Amniotic stem cell (primary cell): ENCODE results near the gene ERAP2.

Source experiments
- DNase-seq: peaks from one replicate; lab custom pipeline; 2025; lab: John Stamatoyannopoulos, UW

ERAP2 gene

DNA sequence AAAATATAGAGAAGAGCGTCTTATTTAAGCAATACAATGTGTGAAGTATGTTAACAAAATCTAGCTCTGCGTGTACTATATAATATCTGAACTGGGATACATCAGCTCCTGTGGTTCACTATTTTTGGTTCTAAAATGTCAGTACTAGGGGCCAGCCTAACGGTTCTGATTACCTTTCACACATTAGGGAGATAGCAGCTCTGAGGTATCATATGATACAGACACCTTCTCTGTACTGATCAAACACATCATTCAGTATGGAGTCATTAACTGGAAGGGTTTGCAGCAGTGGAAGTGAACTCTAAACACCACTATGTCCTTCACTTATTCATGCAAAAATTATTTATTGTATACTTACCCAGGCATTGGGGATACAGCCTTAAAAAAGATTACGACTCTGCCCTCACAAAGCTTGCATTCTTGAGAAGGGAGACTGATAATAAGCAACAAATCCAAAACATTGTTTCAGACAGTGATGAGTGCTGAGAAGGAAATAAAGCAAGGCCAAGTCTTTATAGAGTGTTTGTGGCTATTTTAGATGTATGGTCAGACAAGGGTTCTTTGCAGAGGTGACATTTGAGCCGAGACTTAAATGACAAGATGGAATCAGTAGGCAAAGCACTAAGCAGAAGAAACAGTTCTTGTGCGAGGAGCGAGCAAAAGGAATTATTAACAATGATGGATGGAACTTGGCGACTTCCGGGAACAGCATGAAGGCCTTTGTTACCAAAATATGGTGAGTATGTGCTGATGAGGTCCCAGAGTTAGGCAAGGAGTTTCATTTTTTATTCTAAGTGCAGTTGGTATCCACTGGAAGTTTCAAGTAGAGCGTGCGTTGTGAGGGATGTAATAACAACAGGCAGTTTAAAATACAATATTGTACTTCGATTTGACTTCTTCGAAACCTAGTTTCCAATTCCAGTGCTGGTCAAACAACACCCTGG is 57.7 kb downstream of the ERAP2 start:
- no peak for DNase-seq

DNA sequence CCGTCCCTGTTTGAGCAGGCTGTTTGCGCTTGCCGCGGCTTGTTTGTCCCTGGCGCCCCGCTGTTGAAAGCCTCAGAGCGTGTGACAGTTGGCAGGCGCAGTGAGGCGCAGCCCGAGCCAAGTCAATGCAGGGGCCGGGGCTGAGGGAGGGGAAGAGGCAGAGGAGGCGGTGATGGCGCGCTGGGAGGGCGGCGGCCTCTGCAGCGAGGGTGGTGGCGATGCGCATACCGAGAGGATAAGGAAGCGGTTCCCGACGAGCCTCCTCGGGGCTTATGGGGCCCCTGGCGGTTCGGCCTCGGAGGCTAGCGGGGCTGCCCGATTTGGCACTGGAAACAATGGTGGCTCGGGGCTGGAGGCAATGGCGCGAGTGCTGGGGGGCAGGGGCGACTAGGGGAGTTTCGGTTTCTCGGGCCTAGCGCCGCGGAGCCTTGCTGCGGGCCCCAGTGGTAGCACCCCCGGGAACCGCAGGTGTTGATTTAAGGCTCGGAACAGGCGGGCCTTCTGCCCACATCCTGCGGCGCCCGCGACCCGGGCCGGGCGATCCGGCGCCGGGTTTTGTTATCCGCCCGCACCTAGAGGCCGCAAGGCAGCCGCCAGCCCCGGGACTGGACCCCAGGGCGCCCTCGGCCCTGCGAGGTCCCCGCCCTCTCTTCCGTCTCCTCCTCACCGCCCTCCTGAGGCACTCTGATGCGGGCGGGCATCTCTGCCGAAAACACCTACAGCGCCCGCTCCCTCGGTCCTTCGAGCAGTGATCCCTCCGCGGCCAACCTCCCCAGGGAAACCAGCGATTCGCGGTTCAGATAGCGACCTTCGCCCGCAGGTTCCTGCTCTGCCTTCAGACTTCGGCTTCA is 58.6 kb downstream of the ERAP2 start:
- DNase-seq: peak; percentile 80

DNA sequence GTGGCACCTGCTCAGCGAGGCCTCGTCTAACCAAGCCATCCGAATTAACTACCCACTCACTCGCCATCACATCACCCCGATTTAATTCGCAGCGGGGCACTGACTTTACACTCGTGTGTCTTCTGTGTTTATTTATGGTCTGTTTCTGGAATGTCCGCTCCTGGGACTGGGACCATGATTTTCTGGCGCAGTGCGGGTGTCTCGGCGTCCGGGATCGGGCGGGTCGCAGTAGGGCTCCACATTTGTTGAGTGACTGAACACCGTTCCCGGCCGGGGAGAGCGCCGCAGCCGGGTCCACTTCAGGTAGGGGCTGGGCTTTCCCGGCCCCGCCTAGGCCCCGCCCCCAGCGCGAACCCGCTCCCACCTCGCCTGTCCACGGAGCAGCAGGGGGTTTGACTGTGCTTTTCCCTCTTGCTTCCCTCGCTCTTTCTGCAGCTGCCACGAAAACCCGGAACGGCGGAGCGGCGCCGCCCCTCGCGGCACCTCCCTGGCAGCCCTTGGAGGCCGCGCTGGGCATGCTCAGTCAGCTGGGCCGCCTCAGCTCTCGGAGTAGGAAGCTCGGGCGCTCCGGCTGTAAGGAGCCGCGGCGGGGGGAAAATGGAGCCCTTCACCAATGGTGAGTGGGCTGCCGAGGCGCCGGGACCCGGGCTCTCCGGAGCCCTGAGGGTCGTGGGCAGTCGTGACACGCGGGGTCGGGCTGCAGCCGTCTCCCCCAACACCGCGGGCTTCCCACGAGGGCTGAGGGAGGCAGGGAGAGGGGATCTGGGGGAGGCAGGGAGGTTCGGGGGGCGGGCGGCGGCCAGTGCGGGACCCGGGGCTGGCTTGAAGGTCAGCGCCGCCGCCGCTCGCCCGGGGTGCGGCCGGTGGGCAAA is 59.5 kb downstream of the ERAP2 start, which contains the start of gene LNPEP:
Gene LNPEP (plus strand): TSS at position 522 of the 872 bp plus-strand sequence. CDS start 76 bp downstream, at position 598.
- DNase-seq: peak; percentile 88

DNA sequence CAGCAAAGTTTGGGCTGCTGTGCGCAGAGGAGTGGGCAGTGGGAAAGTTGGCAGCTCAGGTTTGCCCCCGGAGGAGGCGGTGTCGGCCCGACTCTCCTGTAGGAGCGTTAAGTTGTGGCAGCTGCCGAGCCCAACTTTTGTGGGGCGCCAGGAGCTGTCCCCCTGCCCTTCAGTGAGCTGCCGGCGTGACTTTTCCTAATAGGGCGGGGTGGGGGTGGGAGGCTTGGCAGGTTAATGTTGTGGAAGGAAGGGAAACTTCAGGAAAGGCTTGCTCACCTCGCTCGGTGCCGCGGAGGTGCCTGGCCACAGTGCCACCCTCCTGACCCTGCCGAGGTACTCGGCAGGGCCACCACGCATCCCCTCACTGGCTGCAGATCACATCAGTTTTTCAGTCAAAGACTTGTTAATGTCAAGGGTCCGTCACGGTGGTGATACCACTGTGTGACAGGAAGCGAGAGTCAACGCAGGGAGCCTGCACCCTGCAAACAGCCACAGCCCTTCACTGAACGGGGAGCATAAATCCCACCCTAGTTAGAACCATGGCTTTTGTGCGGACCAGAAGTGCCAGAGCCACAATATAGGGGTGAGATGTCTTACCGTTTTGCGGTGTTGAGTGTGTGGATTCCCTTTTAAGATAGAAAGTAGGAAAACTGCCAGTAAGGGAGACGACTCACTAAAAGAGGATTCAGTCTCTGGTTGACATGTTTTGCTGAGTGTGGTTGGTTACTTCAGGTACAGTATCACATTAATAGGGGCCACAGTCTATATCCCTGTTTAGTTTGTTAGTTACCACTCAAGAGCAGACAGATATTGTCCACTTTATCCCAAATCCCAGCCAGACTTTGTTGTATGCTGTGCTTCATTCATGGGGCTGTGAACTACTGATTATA is 60.4 kb downstream of the ERAP2 start:
- no peak for DNase-seq

DNA sequence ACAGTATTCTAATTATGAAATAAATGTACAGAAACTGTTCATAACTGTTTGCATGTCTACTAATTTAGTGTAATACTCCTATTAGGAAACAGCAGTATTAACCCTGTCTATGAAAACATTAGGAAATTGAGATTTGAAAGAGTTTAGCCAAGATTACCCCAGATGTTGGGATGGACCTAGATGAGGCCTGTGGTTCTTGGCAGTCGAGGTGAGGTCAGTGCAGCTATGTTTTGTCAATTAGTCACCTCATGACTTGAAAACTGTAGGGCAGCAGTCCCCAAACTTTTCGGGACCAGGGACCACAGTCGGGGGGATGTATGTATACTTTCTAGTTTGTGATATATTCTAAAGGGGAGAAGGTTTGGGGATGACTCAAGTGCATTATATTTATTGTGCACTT is 64.3 kb downstream of the ERAP2 start:
- no peak for DNase-seq

DNA sequence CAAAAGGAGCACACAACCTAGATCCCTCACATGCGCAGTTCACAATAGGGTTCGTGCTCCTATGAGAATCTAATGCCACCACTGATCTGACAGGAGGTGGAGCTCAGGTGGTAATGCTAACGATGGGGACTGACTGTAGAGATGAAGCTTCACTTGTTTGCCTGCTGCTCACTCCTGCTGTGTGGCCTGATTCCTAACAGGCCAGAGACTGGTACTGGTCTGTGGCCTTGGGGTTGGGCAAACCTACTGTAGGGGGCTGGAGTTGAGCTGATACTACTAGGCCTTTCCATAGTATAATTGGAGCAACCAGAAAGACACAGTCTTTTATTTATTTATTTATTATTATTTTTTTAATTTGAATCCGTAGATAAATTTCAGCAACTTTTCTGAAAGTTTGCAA is 64.8 kb downstream of the ERAP2 start:
- no peak for DNase-seq

DNA sequence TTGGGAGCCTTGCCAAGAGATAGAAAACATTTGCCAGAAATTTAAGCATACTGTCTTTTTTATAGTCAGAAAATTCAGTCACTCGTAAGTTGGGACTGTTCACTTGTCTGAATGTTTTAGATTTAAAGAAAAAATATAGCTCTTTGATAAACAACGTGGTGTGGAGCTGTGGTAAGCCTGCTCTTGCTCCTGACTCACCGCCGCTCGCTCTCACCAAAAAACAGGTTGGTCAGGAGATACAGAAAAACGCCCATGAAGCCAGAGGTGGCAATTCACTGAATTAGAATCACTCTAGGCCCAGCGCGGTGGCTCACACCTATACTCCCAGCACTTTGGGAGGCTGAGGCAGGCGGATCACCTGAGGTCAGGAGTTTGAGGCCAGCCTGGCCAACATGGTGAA is 65.8 kb downstream of the ERAP2 start:
- DNase-seq: no peak

DNA sequence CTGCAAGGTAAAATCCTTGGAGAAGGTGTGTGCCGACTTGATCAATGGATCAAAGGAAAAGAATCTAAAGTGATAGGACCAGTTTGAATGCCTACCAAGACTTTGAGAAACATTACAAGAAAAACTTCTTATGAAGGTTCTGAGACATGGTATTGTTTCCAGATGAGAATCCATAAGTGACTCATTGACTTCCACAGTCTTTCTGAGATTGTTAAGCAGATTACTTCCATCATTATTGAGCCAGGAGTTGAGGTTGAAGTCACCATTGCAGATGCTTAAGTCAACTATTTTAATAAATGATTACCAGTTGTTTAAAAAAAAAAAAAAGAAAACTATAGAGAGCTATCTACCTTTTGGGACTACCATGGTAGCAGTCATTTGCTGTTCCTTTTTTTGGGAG is 66.6 kb downstream of the ERAP2 start:
- DNase-seq: no peak

DNA sequence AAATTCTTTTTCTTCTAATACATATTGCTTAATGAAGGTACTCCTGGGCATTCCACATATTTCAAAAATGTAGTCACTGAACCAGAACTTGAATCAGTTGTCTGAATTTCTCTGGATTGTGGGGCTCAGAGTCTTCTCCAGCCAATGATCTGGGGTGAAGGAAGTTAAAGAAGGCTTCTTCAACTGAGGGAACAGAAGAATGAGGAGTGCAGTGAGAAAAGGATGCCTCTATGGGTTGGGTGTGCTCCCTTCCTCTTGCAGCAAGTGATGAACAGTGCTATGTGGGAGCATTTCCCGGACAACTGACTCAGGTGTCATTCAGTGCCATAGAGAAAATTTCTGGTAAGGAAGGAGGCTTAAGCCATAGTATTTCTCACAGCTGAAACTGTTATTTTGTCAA is 67.5 kb downstream of the ERAP2 start:
- no peak for DNase-seq

DNA sequence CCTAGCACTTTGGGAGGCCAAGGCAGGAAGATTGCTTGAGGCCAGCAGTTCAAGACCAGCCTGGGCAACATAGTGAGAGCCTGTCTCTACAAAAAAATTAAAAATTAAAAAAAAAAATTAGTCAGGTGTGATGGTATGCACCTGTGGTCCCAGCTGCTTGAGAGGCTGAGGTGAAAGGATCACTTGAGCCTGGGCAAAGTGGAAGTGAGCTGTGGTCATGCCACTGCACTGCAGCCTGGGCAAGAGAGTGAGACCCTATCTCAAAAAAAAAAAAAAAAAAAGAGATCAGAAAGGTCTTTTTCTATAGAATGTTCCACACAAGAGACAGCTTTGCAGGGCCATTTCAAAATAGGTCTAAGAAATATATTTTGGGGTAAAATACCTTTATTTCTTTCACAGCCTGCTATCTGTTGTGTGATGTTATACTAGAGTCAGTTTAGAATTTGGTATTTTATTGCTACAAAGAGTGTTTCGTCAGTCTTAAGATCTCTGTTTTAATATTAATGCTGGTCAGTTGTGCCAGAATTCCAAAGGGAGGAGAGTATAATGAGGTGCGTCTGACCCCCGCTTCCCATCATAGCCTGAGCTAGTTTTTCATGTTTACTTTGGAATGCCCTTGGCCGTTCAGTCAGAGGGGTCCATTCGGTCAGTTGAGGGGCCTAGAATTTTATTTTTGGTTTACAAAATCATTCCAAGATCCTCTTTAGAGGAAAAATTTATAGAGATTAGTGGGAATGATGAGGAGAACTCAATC is 69.0 kb downstream of the ERAP2 start:
- DNase-seq: no peak

DNA sequence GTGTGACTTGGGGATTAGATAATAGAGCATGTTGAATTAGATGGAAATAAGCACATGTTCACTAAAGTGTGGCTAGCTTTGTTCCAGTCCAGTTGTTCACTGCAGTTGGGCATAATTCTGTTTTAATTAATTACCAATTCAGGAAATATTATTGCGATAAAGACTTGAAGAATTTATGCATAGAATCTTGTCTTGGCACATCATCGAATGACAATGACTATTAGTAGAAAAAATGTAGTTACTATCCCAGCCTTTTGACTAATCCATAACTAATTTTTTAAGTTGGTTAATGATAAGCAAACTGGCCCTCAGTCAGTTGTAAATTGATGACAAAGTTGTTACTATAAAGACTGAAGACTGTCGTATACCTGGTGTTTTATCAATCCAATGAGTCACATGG is 70.1 kb downstream of the ERAP2 start:
- no peak for DNase-seq

DNA sequence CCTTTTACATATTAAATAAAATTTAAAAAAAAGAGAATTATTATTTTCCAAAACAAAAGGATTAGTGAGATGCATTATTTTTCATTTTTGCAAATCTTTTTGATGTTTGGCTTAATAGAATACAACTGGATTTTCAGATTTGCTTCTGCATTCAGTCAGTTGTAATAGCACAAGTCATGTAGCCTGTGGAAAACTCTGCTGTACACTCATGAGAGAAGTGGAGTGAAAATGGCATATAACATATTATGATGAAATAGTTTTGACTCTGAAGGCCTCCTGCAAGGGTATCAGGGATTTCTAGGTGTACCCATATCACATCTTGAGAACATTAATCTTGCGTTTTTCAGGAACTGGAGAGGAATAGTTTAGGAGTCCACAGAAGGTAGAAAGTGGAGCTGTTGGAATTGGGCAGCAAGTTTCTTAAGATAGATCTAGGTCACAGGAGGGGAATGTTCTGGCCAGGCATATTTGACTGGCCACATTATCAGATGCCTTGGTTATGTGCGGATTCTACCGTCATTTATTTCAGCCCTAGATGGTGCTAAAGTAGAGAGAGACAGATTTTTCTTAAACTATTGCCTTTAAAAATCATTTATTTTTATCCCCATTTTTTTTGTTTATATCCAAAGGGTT is 75.9 kb downstream of the ERAP2 start:
- no peak for DNase-seq

DNA sequence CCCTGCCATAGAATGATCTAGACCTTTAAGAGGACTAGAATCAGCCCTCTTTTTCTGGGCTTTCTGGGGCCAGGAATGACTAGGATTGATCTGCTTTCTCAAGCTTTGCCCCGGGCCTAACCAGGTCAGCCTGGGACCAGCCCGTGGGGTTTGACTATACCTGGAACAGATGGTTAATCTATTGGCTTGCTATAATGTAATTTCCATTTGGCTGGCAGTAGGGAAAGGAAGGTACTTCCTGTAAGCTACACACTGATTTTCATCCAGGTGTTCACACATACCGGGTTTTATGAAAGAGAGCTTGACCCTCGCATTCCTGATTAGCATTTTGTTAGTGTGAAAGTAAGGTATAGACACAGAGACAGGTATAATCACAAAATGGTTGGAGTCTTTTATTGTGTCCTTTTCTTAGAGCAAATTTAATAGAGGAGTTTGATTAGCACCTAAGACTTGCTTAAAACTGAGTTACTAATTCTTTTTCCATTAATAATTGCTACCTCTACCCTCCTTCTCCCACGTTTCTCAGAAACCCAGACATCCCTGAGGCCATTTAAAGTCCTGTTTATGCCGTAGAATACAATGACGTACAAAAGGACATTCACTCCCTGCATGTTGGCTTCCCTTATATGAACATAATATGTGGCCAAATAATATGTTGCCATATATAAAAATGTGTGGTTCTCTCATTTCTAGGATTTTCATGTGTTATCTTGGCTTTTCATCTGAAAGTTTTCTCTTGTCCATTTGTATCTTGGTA is 76.9 kb downstream of the ERAP2 start:
- no peak for DNase-seq

DNA sequence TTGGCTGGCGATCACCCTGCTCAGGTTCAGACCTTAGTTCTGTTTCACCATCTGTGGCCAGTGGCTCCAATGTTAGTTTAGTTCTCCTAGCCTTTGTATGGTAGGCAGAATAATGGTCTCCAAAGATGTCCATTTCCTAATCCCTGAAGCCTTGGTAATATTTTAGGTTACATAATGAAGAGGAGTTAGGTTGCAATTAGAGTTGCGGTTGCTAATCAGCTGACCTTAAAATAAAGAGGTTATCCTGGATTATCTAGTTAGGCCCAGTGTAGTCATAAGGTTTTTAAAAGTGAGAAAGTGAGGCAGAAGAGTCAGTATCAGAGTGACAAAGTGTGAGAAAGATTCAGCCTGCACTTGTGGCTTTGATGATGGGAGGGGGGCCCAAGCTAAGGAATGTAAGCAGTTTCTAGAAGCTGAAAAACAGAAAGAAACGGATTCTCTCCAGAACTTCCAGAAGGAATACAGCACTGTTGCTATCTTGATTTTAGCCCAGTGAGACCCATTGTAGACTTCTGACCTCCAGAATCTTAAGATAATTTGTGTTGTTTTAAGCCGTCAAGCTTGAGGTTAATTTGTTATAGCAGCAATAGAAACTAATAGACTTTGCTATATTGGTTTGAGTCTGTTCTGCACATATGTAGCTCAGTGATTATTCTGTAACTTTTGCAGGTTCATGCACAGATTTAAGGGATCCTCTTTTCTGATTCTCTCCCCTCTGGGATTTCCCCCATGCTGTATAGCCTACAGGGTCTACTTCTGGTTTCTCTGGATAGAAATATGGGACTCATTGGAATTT is 81.2 kb downstream of the ERAP2 start:
- no peak for DNase-seq

DNA sequence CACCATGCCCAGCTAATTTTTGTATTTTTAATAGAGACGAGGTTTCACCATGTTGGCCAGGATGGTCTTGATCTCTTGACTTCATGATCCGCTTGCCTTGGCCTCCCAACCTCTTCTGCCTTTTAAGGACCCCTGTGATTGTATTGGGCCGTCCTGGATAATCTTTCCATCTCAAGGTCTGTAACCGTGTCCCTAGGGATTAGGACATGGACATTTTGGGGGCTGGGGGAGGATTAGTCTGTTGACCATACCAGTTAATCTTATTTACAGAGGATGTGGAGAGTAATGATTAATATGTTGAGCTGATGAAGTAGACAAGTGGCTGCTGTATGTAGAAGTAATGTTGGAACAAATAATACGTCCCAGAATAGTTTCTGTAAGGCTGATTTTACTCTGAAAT is 82.7 kb downstream of the ERAP2 start:
- no peak for DNase-seq

DNA sequence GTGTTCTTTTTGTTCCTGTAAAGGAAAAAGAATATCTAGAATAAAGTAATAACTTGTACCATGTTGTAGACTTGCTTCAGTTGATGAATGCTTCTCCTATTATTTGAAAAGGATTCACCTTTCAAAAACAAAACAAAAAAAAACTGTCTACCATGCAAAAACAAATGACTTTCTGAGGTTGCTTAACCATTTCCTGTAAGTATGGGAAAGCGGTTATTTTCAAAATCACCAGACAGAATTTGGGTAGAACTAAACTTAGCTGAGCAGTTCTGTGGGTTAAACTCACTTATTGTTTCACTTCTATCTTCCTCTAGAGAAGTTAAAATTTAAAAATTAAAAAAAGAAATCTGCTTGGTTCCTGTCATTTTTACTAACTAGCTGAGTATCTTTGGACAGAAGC is 84.8 kb downstream of the ERAP2 start:
- no peak for DNase-seq

DNA sequence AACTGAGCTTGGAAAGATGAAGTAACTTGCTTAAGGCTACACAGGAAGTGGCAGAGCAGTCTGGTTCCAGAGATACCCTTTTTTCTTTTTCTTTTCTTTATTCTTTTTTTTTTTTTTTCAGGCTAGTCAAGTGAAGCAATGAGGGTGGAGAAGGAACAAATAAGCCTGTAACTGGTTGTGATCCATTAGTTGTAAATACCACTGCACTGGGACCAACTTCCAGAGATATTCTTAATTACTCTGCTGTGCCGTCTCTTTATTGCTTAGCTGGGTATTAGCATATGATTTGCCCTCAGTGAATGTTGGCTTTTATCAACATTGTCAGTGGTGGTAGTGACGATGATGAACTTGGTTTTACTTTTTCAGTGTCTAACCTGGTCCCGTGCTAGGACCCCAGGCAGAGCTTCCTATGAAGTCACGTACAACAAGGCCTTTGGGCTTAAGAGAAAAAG is 86.3 kb downstream of the ERAP2 start:
- DNase-seq: no peak

DNA sequence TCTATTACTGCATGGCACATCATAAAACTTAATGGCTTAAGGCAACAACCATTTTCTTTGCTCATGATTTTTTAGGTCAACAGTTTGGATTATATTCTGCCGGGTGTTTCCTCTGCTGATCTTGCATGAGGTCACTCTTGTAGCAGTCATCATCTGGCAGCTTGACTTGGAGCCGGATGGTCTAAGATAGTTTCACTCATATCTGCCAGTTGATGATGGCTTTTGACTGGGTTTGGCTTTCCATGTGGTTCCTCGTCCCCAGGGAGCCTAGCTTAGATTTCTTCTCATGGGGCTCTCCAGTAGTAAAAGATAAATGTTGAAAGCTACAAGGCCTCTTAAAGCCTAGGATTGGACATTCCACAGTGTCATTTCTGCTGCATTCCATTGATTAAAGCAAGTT is 87.0 kb downstream of the ERAP2 start:
- no peak for DNase-seq
